ENCODE results near the gene FBN3. TPM values are rescaled to one million over a fixed set of nuclear protein-coding genes. Genes with fewer than 3 reads are reported as not detected.

Gene FBN3
- total RNA-seq, 4 donors from 2014 or later, result 0.05 to 0.17 TPM; not detected in 2

GRCh38 chr19:8151767-8152035 lies 2.3 kb upstream of the FBN3 start:
- H3K36me3 ChIP-seq, result no peaks in the 10 kb centered on the region
- H3K27me3 ChIP-seq, result peaks cover 55% of the 10 kb centered on the region
- 76% methylated on average over 5 of the region's 5 CpGs for WGBS
- peaks cover 29% of the 10 kb centered on the region for H3K4me1 ChIP-seq
- H3K9me3 ChIP-seq, result no peaks in the 10 kb centered on the region
- TF ChIP-seq POLR2AphosphoS5 (IDR thresholded peaks at IDR 0.05) (no peak), POLR2A (IDR thresholded peaks at IDR 0.05) (no peak), CTCF (IDR thresholded peaks at IDR 0.05) (no peak), EP300 (IDR thresholded peaks at IDR 0.05) (no peak)
- H3K4me3 ChIP-seq, result no peak overlapping the region
- H3K27ac ChIP-seq, result no peak overlapping the region
- DNase-seq (ENCODE audit: low spot score in 2 of 2), result no peak

GRCh38 chr19:8150998-8151766 lies 1.8 kb upstream of the FBN3 start:
- Histone ChIP-seq H3K4me1 (peaks cover 29% of the 10 kb centered on the region), H3K9me3 (no peaks in the 10 kb centered on the region), H3K27me3 (peaks cover 59% of the 10 kb centered on the region), H3K4me3 (no peak overlapping the region), H3K27ac (no peak overlapping the region), H3K36me3 (no peaks in the 10 kb centered on the region)
- TF ChIP-seq CTCF (IDR thresholded peaks at IDR 0.05), result no peak
- TF ChIP-seq POLR2AphosphoS5 (IDR thresholded peaks at IDR 0.05), result no peak
- TF ChIP-seq POLR2A (IDR thresholded peaks at IDR 0.05), result no peak
- no peak for TF ChIP-seq EP300 (IDR thresholded peaks at IDR 0.05)
- DNase-seq (ENCODE audit: low spot score in 2 of 2), result no peak
- 87% methylated on average over 15 of the region's 15 CpGs for WGBS

GRCh38 chr19:8150178-8150865 lies 930 bp upstream of the FBN3 start:
- peaks cover 67% of the 10 kb centered on the region for H3K27me3 ChIP-seq
- H3K36me3 ChIP-seq, result no peaks in the 10 kb centered on the region
- no peak overlapping the region for H3K4me3 ChIP-seq
- no peak overlapping the region for H3K27ac ChIP-seq
- no peak for DNase-seq (ENCODE audit: low spot score in 2 of 2)
- no peaks in the 10 kb centered on the region for H3K9me3 ChIP-seq
- TF ChIP-seq POLR2AphosphoS5 (IDR thresholded peaks at IDR 0.05) (no peak), EP300 (IDR thresholded peaks at IDR 0.05) (no peak)
- 94% methylated on average over 6 of the region's 6 CpGs for WGBS
- peaks cover 29% of the 10 kb centered on the region for H3K4me1 ChIP-seq

GRCh38 chr19:8148410-8149260 lies 757 bp downstream of the FBN3 start:
- no peaks in the 10 kb centered on the region for H3K9me3 ChIP-seq
- TF ChIP-seq POLR2AphosphoS5 (IDR thresholded peaks at IDR 0.05), result no peak
- no peak for TF ChIP-seq POLR2A (IDR thresholded peaks at IDR 0.05)
- no peak for TF ChIP-seq EP300 (IDR thresholded peaks at IDR 0.05)
- no peak for TF ChIP-seq CTCF (IDR thresholded peaks at IDR 0.05)
- no peaks in the 10 kb centered on the region for H3K36me3 ChIP-seq
- H3K4me3 ChIP-seq, result peak overlapping the region; percentile 40
- no peak for DNase-seq (ENCODE audit: low spot score in 2 of 2)
- peaks cover 16% of the 10 kb centered on the region for H3K4me1 ChIP-seq
- WGBS, result 6% methylated on average over 29 of the region's 50 CpGs
- peaks cover 73% of the 10 kb centered on the region for H3K27me3 ChIP-seq
- no peak overlapping the region for H3K27ac ChIP-seq

- 81% methylated on average over 6 of the region's 6 CpGs for WGBS
- DNase-seq (ENCODE audit: low spot score in 2 of 2), result no peak
- Histone ChIP-seq H3K9me3 (no peaks in the 10 kb centered on the region), H3K4me3 (no peak overlapping the region), H3K36me3 (no peaks in the 10 kb centered on the region), H3K4me1 (peaks cover 18% of the 10 kb centered on the region), H3K27ac (no peak overlapping the region), H3K27me3 (peaks cover 73% of the 10 kb centered on the region)
- TF ChIP-seq EP300 (IDR thresholded peaks at IDR 0.05), result no peak
Measured at GRCh38 chr19:8148088-8148409, 1.3 kb downstream of the FBN3 start.

- Histone ChIP-seq H3K27ac (no peak overlapping the region), H3K27me3 (peaks cover 73% of the 10 kb centered on the region)
Measured at GRCh38 chr19:8147582-8147978, 1.8 kb downstream of the FBN3 start.

More at GRCh38 chr19:8147582-8147978, 1.8 kb downstream of the FBN3 start:
- H3K9me3 ChIP-seq, result no peaks in the 10 kb centered on the region
- H3K4me3 ChIP-seq, result no peak overlapping the region
- peaks cover 22% of the 10 kb centered on the region for H3K4me1 ChIP-seq
- no peaks in the 10 kb centered on the region for H3K36me3 ChIP-seq
- no peak for DNase-seq (ENCODE audit: low spot score in 2 of 2)
- TF ChIP-seq POLR2A (IDR thresholded peaks at IDR 0.05) (no peak), EP300 (IDR thresholded peaks at IDR 0.05) (no peak), CTCF (IDR thresholded peaks at IDR 0.05) (no peak), POLR2AphosphoS5 (IDR thresholded peaks at IDR 0.05) (no peak)
- WGBS, result 47% methylated on average over 7 of the region's 7 CpGs
